Uterus (tissue), 4 donors: ENCODE results near the gene NOTUM. TPM values are rescaled to one million over a fixed set of nuclear protein-coding genes. Genes with fewer than 3 reads are reported as not detected.

Source experiments
- DNase-seq, 2 donors: peaks; one replicate each; pipeline ENCODE4 v3.0.0-alpha.2; 2019 to 2020
- H3K27ac ChIP-seq, 2 donors: fragments of 200-600 bp; sonication (generic); 1 replicate in 1 of 2; 2 replicates in 1 of 2; pipeline ENCODE4 v1.5.1; 2016 to 2018
- H3K27me3 ChIP-seq, 2 donors: fragments of 200-600 bp; sonication (generic); one replicate each; pipeline ENCODE4 v1.5.1; 2018 to 2019; ENCODE audit warnings: control low read depth in 1 of 2
- H3K36me3 ChIP-seq, 2 donors: fragments of 200-600 bp; sonication (generic); one replicate each; pipeline ENCODE4 v1.5.1; 2019; ENCODE audit warnings: control low read depth in 1 of 2
- H3K4me1 ChIP-seq, 2 donors: fragments of 200-600 bp; sonication (generic); one replicate each; pipeline ENCODE4 v1.5.1; 2018 to 2019; ENCODE audit warnings: control low read depth in 1 of 2
- H3K4me3 ChIP-seq, 2 donors: fragments of 200-600 bp; sonication (generic); 1 replicate in 1 of 2; 2 replicates in 1 of 2; pipeline ENCODE4 v1.5.1; 2018 to 2019; ENCODE audit warnings: mild to moderate bottlenecking in 1 of 2
- H3K9me3 ChIP-seq, 2 donors: fragments of 200-600 bp; sonication (generic); one replicate each; pipeline ENCODE4 v1.5.1; 2019; ENCODE audit warnings: control low read depth in 1 of 2
- CTCF ChIP-seq, 4 experiments: fragments of 200-600 bp in 2 of 4; fragments of 450-650 bp in 2 of 4; sonication (generic) in 2 of 4; IDR thresholded peaks; one replicate each; pipeline ENCODE4 v1.5.1; 2016 to 2019; ENCODE audit warnings: antibody characterized with exemption in 4 of 4, mild to moderate bottlenecking in 2 of 4, moderate library complexity in 1 of 4
- POLR2A ChIP-seq, 2 donors: fragments of 450-650 bp; IDR thresholded peaks; one replicate each; pipeline ENCODE4 v1.6.1; 2016; ENCODE audit warnings: antibody characterized with exemption in 2 of 2, mild to moderate bottlenecking in 1 of 2, moderate library complexity in 1 of 2
- intact Hi-C: fragments of 100-400 bp; cut with DNase I; formaldehyde crosslinking; loops from one replicate; pipeline ENCODE4 v1.15.1; 2023; ENCODE audit warnings: low total_unique reads
- total RNA-seq, 4 donors: library from RNA; depleted of rRNA in 3 of 4; stranded (reverse); fragments of >200 nt in 3 of 4; gene quantifications; one replicate each; pipeline versions ENCODE4 v1.1.0 to v1.2.4, GENCODE V29; 2014 to 2023
- donor health status: DM: yes; HTN: yes; CAD: no.

NOTUM gene
- total RNA-seq, 4 donors from 2014 or later = 5.0 TPM; not detected in 3

GRCh38 chr17:81960130-81960958 is 643 bp downstream of the NOTUM start:
- intact Hi-C loops = loop anchor here (5.0 kb wide), 1 partner anchor 57 kb away; no protein-coding TSS in a partner anchor
- no peak for DNase-seq
- Histone ChIP-seq H3K4me1 (peaks cover 0 to 20% of the 10 kb centered on the region in 2 donors), H3K36me3 (no peaks in the 10 kb centered on the region), H3K4me3 (peak overlapping the region in 1 of 2 donors; percentile 29), H3K27ac (no peak overlapping the region), H3K27me3 (peaks cover 20 to 31% of the 10 kb centered on the region in 2 donors), H3K9me3 (no peaks in the 10 kb centered on the region)
- TF ChIP-seq CTCF (IDR thresholded peaks at IDR 0.05) (no peak), POLR2A (IDR thresholded peaks at IDR 0.05) (no peak)

- Histone ChIP-seq H3K4me1 (peaks cover 0 to 20% of the 10 kb centered on the region in 2 donors), H3K9me3 (no peaks in the 10 kb centered on the region), H3K36me3 (no peaks in the 10 kb centered on the region), H3K4me3 (peak overlapping the region in 1 of 2 donors; percentile 29), H3K27me3 (peaks cover 20 to 31% of the 10 kb centered on the region in 2 donors), H3K27ac (no peak overlapping the region)
- peak in 1 of 2 donors; percentile 67 for DNase-seq
- intact Hi-C loops = loop anchor here (5.0 kb wide), 1 partner anchor 58 kb away; no protein-coding TSS in a partner anchor
- peak in 1 of 2 donors; percentile 36 for TF ChIP-seq POLR2A (IDR thresholded peaks at IDR 0.05)
- TF ChIP-seq CTCF (IDR thresholded peaks at IDR 0.05) = peak; percentile 40 to 99 (median 96)
These were observed 1.4 kb downstream of the NOTUM start for GRCh38 chr17:81959362-81960129.

- intact Hi-C loops = no loop called here
- Histone ChIP-seq H3K27ac (no peak overlapping the region), H3K9me3 (no peaks in the 10 kb centered on the region), H3K4me1 (peaks cover 0 to 20% of the 10 kb centered on the region in 2 donors), H3K4me3 (no peak overlapping the region), H3K36me3 (no peaks in the 10 kb centered on the region), H3K27me3 (peaks cover 20 to 31% of the 10 kb centered on the region in 2 donors)
- TF ChIP-seq POLR2A (IDR thresholded peaks at IDR 0.05) = no peak
- TF ChIP-seq CTCF (IDR thresholded peaks at IDR 0.05) = no peak
- no peak for DNase-seq
These were observed 2.2 kb downstream of the NOTUM start for GRCh38 chr17:81958633-81959342.

- Histone ChIP-seq H3K4me1 (peaks cover 0 to 20% of the 10 kb centered on the region in 2 donors), H3K36me3 (no peaks in the 10 kb centered on the region), H3K9me3 (no peaks in the 10 kb centered on the region), H3K4me3 (no peak overlapping the region), H3K27me3 (peaks cover 20 to 31% of the 10 kb centered on the region in 2 donors), H3K27ac (no peak overlapping the region)
- DNase-seq = no peak
- intact Hi-C loops = no loop called here
- TF ChIP-seq POLR2A (IDR thresholded peaks at IDR 0.05) = no peak
These were observed 3.1 kb downstream of the NOTUM start for GRCh38 chr17:81957691-81958432.
